ENCODE data around the gene MAP3K2. TPM values are rescaled to one million over a fixed set of nuclear protein-coding genes. Genes with fewer than 3 reads are reported as not detected.

MAP3K2 gene
- total RNA-seq, 4 donors from 2014 or later: 58.9 to 68.5 (median 63.0) TPM

DNA sequence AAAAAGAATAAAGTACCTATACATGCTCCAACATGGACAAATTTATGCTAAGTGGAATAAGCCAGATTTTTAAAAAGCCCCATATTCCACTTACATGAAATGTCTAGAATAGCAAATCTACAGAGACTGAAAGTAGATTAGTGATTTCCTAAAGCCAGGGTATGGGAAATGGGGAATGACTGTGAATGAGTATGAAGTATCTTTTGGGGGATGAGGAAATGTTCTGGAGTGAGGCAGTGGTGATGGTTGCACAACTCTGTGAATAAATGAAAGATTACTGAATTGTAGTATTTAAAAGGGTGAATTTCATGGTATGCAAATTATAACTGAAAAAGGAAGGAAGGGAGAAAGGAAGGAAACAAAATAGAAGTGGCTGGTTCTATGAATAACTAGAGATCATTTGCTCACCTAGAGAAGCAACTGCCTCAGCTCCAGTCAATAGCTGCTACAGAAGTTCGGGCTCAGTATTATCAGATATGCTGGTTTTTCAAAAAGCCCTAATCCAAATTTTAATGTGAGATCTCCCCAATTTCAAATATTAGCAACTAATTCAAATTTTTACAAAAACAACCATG, 39.3 kb downstream of the MAP3K2 start:
- DNase-seq (ENCODE audit: low spot score in 2 of 2): no peak
- 85 to 97% methylated on average over 1 of the region's 1 CpG for WGBS, 2 donors
- no peak overlapping the region for H3K4me3 ChIP-seq (ENCODE audit: low read depth, poor library complexity, severe bottlenecking)
- intact Hi-C loops (cut with DNase I; ENCODE audit: low total_unique reads): no loop called here
- TF ChIP-seq, protein P1, sequence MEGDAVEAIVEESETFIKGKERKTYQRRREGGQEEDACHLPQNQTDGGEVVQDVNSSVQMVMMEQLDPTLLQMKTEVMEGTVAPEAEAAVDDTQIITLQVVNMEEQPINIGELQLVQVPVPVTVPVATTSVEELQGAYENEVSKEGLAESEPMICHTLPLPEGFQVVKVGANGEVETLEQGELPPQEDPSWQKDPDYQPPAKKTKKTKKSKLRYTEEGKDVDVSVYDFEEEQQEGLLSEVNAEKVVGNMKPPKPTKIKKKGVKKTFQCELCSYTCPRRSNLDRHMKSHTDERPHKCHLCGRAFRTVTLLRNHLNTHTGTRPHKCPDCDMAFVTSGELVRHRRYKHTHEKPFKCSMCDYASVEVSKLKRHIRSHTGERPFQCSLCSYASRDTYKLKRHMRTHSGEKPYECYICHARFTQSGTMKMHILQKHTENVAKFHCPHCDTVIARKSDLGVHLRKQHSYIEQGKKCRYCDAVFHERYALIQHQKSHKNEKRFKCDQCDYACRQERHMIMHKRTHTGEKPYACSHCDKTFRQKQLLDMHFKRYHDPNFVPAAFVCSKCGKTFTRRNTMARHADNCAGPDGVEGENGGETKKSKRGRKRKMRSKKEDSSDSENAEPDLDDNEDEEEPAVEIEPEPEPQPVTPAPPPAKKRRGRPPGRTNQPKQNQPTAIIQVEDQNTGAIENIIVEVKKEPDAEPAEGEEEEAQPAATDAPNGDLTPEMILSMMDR (IDR thresholded peaks at IDR 0.05): no peak
- no peak for TF ChIP-seq POLR2A (IDR thresholded peaks at IDR 0.05)

DNA sequence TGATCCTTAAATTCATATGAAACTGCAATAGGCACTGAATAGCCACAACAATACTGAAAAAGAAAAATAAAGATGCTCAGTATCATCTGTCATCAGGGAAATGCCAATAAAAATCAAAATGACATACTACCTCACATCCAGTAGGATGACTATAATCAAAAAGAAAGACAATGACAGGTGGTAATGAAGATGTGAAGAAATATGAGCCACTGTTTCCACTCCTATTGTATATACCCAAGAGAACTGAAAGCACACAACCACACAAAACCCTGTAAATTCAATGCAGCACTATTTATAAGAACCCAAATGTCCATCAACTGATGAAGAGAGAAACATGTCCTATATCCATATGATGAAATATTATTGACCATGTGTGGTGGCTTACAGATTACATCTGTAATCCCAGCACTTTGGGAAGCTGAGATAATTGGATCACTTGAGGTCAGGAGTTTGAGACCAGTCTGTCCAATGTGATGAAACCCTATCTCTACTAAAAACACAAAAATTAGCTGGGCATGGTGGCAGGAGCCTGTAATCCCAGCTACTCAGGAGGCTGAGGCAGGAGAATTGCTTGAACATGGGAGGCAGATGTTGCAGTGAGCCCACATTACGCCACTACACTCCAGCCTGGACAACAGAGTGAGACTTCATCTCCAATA, 39.9 kb downstream of the MAP3K2 start:
- 93 to 97% methylated on average over 1 of the region's 1 CpG for WGBS, 2 donors
- intact Hi-C loops (cut with DNase I; ENCODE audit: low total_unique reads): no loop called here
- no peak overlapping the region for H3K4me3 ChIP-seq (ENCODE audit: low read depth, poor library complexity, severe bottlenecking)
- DNase-seq (ENCODE audit: low spot score in 2 of 2): no peak
- TF ChIP-seq POLR2A (IDR thresholded peaks at IDR 0.05): no peak
- TF ChIP-seq, protein P1 (IDR thresholded peaks at IDR 0.05): no peak

DNA sequence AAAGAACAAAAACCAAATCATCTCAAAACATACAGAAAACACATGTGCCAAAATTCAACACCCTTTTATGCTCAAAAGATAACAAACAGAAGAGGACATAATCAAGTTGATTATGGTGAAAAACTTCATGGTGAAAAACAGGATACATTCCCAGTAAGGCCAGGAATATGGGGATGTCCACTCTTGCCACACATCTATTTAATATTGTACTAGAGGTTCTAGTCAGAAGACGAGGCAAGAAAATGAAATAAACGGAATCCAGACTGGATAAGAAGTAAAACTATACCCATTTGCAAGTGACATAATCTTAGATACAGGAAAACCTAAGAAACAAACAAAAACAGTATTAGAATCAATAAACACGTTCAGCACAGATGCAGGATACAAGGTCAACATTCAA, 40.8 kb downstream of the MAP3K2 start:
- H3K4me3 ChIP-seq (ENCODE audit: low read depth, poor library complexity, severe bottlenecking): no peak overlapping the region
- 86 to 88% methylated on average over 3 of the region's 3 CpGs for WGBS, 2 donors
- intact Hi-C loops (cut with DNase I; ENCODE audit: low total_unique reads): no loop called here
- no peak for TF ChIP-seq POLR2A (IDR thresholded peaks at IDR 0.05)
- TF ChIP-seq, protein P1 (IDR thresholded peaks at IDR 0.05): no peak
- DNase-seq (ENCODE audit: low spot score in 2 of 2): no peak

DNA sequence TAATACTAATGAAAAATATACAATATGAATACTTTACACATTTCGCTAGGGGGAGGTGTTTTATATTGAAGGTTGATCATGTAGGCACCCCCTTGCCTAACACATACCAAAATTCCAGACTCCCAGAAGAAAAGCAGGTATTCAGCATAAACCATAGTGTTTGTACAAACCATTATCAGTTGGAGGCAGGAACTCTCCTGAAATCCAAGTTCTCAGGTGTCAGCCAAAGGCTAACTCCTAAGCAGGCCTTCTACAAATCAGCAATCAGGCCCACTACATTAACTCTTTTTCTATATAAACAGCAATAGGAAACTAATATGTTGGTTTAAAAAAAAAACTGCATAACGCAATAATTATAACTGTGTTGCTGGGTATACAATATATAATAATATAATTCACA, 44.5 kb downstream of the MAP3K2 start:
- TF ChIP-seq, protein P1 (IDR thresholded peaks at IDR 0.05): no peak
- TF ChIP-seq POLR2A (IDR thresholded peaks at IDR 0.05): no peak
- 95 to 96% methylated on average over 2 of the region's 2 CpGs for WGBS, 2 donors
- DNase-seq (ENCODE audit: low spot score in 2 of 2): no peak
- intact Hi-C loops (cut with DNase I; ENCODE audit: low total_unique reads): no loop called here
- H3K4me3 ChIP-seq (ENCODE audit: low read depth, poor library complexity, severe bottlenecking): no peak overlapping the region

DNA sequence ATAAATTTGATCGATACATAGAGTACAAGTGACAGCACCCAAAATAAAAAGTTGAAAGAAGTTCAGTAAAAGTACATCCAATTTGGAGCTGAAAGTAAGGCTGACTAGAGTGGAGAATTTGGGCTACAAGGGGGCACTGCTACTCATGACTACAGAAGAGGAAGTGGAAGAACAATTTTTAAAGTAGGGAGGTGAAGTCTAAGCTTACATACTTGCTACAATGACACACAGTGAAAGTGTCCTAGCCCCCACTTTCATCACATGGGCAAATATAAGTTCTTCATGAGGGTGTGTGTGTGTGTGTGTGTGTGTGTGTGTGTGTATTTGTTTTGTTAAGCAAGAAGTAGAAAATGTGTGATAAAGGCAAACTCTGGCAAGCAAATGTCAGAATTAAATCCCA, 45.7 kb downstream of the MAP3K2 start:
- 85 to 98% methylated on average over 1 of the region's 1 CpG for WGBS, 2 donors
- no peak overlapping the region for H3K4me3 ChIP-seq (ENCODE audit: low read depth, poor library complexity, severe bottlenecking)
- intact Hi-C loops (cut with DNase I; ENCODE audit: low total_unique reads): no loop called here
- DNase-seq (ENCODE audit: low spot score in 2 of 2): no peak
- no peak for TF ChIP-seq POLR2A (IDR thresholded peaks at IDR 0.05)
- TF ChIP-seq, protein P1 (IDR thresholded peaks at IDR 0.05): no peak

DNA sequence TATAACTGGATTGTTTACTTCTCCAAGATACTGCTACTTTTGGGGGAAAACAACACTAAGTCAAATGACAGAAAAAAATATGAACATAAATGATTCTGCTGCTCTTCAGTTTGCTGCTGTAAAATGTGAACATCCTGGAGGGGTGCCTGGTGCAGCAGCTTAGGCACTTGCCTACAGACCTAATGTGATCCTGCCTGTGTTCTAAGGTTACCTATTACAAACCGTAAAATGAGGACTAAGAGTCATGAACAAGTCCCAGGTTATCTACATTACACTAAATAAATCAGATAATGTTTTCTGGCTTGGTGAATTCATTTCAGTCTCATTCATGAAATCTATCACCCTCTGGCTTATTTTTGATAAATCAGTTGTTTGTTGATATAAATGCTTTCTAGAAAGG, 55.4 kb downstream of the MAP3K2 start:
- DNase-seq (ENCODE audit: low spot score in 2 of 2): no peak
- intact Hi-C loops (cut with DNase I; ENCODE audit: low total_unique reads): no loop called here
- no peak overlapping the region for H3K4me3 ChIP-seq (ENCODE audit: low read depth, poor library complexity, severe bottlenecking)
- TF ChIP-seq, protein P1 (IDR thresholded peaks at IDR 0.05): no peak
- TF ChIP-seq POLR2A (IDR thresholded peaks at IDR 0.05): no peak
- 96 to 97% methylated on average over 1 of the region's 1 CpG for WGBS, 2 donors
